SIG-M5 (cell line): Measurements from ENCODE around the gene LMAN1L.

ENCODE experiments used
- DNase-seq: peaks from one replicate; lab custom pipeline; 2025; lab: John Stamatoyannopoulos, UW

LMAN1L gene

GRCh38 chr15:74816624-74817369, 4.2 kb downstream of the LMAN1L start:
- DNase-seq, result no peak

- DNase-seq, result no peak
Measured at GRCh38 chr15:74817370-74817737, 4.7 kb downstream of the LMAN1L start.

GRCh38 chr15:74820056-74820455, 7.4 kb downstream of the LMAN1L start:
- no peak for DNase-seq

- DNase-seq, result no peak
Measured at GRCh38 chr15:74821091-74821789, 8.6 kb downstream of the LMAN1L start.

GRCh38 chr15:74821790-74822158, 9.1 kb downstream of the LMAN1L start:
- DNase-seq, result no peak

- no peak for DNase-seq
Measured at GRCh38 chr15:74822233-74822632, 9.6 kb downstream of the LMAN1L start.

GRCh38 chr15:74823324-74823723, 10.7 kb downstream of the LMAN1L start:
- no peak for DNase-seq

- no peak for DNase-seq
Measured at GRCh38 chr15:74824976-74825375, 12.3 kb downstream of the LMAN1L start.

- DNase-seq, result no peak
Measured at GRCh38 chr15:74825866-74826265, 13.2 kb downstream of the LMAN1L start.

- DNase-seq, result no peak
Measured at GRCh38 chr15:74826364-74826819, 13.8 kb downstream of the LMAN1L start, which contains the start of gene CPLX3. TSS of gene CPLX3 (plus strand) at chr15:74826627. CDS start at chr15:74826704, 77 bp downstream.

GRCh38 chr15:74826921-74827320, 14.3 kb downstream of the LMAN1L start:
- no peak for DNase-seq

GRCh38 chr15:74827614-74828013, 15.0 kb downstream of the LMAN1L start:
- DNase-seq, result no peak

GRCh38 chr15:74828835-74829234, 16.2 kb downstream of the LMAN1L start:
- no peak for DNase-seq

GRCh38 chr15:74829486-74829885, 16.9 kb downstream of the LMAN1L start:
- DNase-seq, result no peak

GRCh38 chr15:74829991-74830390, 17.4 kb downstream of the LMAN1L start:
- DNase-seq, result no peak

GRCh38 chr15:74830868-74831267, 18.2 kb downstream of the LMAN1L start:
- no peak for DNase-seq

- DNase-seq, result no peak
Measured at GRCh38 chr15:74831813-74832495, 19.3 kb downstream of the LMAN1L start.

- no peak for DNase-seq
Measured at GRCh38 chr15:74832826-74833225, 20.2 kb downstream of the LMAN1L start.

- no peak for DNase-seq
Measured at GRCh38 chr15:74833376-74834107, 20.9 kb downstream of the LMAN1L start.

GRCh38 chr15:74835312-74835823, 22.7 kb downstream of the LMAN1L start:
- no peak for DNase-seq

- no peak for DNase-seq
Measured at GRCh38 chr15:74836846-74837245, 24.2 kb downstream of the LMAN1L start.
